Upper lobe of left lung (tissue), 6 donors: ENCODE measurements around the gene SSBP3. TPM values are rescaled to one million over a fixed set of nuclear protein-coding genes. Genes with fewer than 3 reads are reported as not detected.

Experiments used
- ATAC-seq, 2 donors: fragments of 200-7000 bp; cut with Tn5 transposase; one replicate each; pipeline ENCODE4 v1.9.1; 2022; ENCODE audit warnings: mild to moderate bottlenecking in 2 of 2, moderate library complexity in 2 of 2; ENCODE audit not compliant: low FRiP score in 2 of 2
- DNase-seq, 2 donors: peaks; one replicate each; pipeline ENCODE4 v3.0.0-alpha.2; 2019 to 2020
- H3K27ac ChIP-seq, 4 donors: fragments of 200-600 bp; sonication (generic); one replicate each; pipeline ENCODE4 v1.5.1; 2016 to 2019
- H3K27me3 ChIP-seq, 4 donors: fragments of 200-600 bp; sonication (generic); one replicate each; pipeline ENCODE4 v1.5.1; 2017 to 2019
- H3K36me3 ChIP-seq, 4 donors: fragments of 200-600 bp; sonication (generic); one replicate each; pipeline ENCODE4 v1.5.1; 2016 to 2019
- H3K4me1 ChIP-seq, 4 donors: fragments of 200-600 bp; sonication (generic); one replicate each; pipeline ENCODE4 v1.5.1; 2018 to 2019
- H3K4me3 ChIP-seq, 4 donors: fragments of 200-600 bp; sonication (generic); one replicate each; pipeline ENCODE4 v1.5.1; 2017 to 2019; ENCODE audit warnings: mild to moderate bottlenecking in 2 of 4, moderate library complexity in 1 of 4
- H3K9me3 ChIP-seq, 4 donors: fragments of 200-600 bp; sonication (generic); one replicate each; pipeline ENCODE4 v1.5.1; 2018 to 2019
- EP300 ChIP-seq, 4 donors: sonication (generic); formaldehyde crosslinking; IDR thresholded peaks; one replicate each; pipeline ENCODE4 v1.5.1; 2017; ENCODE audit warnings: antibody characterized with exemption in 4 of 4, control low read depth in 2 of 4
- POLR2A ChIP-seq, 4 donors: fragments of 450-650 bp; IDR thresholded peaks; one replicate each; pipeline ENCODE4 v1.5.1; 2016 to 2017; ENCODE audit warnings: antibody characterized with exemption in 4 of 4, mild to moderate bottlenecking in 2 of 4
- POLR2AphosphoS5 ChIP-seq, 2 donors: sonication (generic); formaldehyde crosslinking; IDR thresholded peaks; one replicate each; pipeline ENCODE4 v1.5.1; 2017; ENCODE audit warnings: antibody characterized with exemption in 2 of 2
- WGBS, 2 donors: methylation state at CpG; one replicate each; pipeline ENCODE4 v1.1.5; 2017 to 2018; 5-methylcytosine and 5-hydroxymethylcytosine counted together
- total RNA-seq, 6 donors: library from RNA; depleted of rRNA in 4 of 6; stranded (reverse); fragments of >200 nt in 4 of 6; gene quantifications; one replicate each; pipeline versions ENCODE4 v1.1.0 to v1.2.1, GENCODE V29; 2016 to 2021
- TF ChIP-seq, protein P1 (sequence below), 6 experiments: fragments of 450-650 bp in 4 of 6; fragments of 200-600 bp in 2 of 6; sonication (generic) in 2 of 6; IDR thresholded peaks; one replicate each; pipeline ENCODE4 v1.5.1; 2016 to 2019; ENCODE audit warnings: antibody characterized with exemption in 6 of 6
- donor health status: DM: no; HTN: no; CAD: no; lungs with moderate emphysema.
- donor health status: DM: no; HTN: yes; CAD: no; lungs with severe emphysema.

SSBP3 gene
- total RNA-seq, 6 donors from 2014 or later = 17.8 to 35.6 (median 26.4) TPM

DNA sequence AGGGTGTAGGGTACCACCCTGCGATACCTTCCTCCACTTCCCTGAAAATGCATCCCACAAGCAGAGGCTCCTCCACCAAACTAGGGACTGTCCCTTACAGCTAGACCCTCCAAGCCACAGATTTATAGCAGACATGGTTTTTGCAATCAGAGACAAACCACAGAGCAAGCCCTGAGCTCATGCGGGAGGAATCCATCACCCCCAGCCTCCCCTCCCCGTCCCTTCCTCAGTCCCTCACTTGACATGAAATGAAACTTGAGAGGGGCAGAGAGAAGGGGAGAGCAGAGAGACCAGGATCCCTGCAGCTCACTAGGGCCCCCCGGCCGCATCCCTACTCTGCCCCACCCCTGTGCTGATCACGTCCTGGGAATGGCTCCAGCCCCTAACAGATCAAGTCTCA is 111.3 kb downstream of the SSBP3 start:
- Histone ChIP-seq H3K27ac (peak overlapping the region in 1 of 4 donors; percentile 13), H3K27me3 (no peaks in the 10 kb centered on the region), H3K4me1 (peaks cover 37 to 49% (median 42%) of the 10 kb centered on the region in 4 donors), H3K36me3 (no peaks in the 10 kb centered on the region), H3K9me3 (no peaks in the 10 kb centered on the region), H3K4me3 (no peak overlapping the region)
- TF ChIP-seq POLR2AphosphoS5 (IDR thresholded peaks at IDR 0.05) = no peak
- TF ChIP-seq POLR2A (IDR thresholded peaks at IDR 0.05) = no peak
- TF ChIP-seq, protein P1, sequence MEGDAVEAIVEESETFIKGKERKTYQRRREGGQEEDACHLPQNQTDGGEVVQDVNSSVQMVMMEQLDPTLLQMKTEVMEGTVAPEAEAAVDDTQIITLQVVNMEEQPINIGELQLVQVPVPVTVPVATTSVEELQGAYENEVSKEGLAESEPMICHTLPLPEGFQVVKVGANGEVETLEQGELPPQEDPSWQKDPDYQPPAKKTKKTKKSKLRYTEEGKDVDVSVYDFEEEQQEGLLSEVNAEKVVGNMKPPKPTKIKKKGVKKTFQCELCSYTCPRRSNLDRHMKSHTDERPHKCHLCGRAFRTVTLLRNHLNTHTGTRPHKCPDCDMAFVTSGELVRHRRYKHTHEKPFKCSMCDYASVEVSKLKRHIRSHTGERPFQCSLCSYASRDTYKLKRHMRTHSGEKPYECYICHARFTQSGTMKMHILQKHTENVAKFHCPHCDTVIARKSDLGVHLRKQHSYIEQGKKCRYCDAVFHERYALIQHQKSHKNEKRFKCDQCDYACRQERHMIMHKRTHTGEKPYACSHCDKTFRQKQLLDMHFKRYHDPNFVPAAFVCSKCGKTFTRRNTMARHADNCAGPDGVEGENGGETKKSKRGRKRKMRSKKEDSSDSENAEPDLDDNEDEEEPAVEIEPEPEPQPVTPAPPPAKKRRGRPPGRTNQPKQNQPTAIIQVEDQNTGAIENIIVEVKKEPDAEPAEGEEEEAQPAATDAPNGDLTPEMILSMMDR (IDR thresholded peaks at IDR 0.05) = no peak
- no peak for TF ChIP-seq EP300 (IDR thresholded peaks at IDR 0.05)
- DNase-seq (no peak), ATAC-seq (no peak)
- whole genome bisulfite sequencing, 2 donors = 83 to 86% methylated on average over 5 to 6 of the region's 6 CpGs

DNA sequence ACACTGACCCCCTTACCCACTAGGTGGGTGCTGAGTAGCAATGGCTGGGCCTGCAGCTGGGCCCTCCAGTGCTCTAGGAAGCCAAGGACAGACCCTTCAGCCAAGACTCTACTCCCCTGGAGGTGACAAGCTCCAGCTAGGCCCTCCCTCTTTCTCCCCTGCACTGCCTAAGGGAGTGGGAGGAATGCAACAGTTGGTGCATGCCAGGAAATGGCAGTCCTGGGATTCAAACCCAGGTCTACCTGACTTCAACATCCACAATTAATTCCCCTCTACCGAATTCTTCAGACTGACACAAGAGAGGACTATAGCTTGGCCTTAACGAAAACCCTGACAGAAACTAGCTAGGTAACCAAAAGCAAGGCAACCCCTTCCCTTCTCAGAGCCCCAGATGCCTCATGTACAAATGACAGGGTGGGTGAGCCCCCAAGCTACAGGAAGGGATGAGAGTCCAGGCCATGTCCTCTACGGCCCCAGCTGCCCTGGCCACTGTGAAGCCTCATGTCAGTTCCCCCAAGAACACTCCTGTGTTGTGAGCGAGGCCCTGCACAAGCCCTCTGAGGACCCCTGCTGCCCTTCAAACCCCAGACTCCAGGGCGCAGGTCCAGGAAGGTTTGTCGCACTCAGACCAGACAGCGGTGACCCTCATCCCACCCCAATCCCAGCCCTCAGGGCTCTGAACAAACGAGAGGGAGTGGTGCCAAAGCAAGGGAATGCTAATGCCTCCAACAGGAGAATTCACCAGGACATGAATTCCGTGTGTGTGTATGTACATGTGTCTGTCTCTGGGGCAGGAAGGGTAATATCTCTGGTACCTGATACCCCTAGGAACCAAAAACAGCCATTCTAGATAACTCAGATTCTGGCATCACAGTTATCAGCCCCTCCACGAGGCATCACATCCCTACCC is 113.9 kb downstream of the SSBP3 start:
- no peak for ATAC-seq
- 86 to 89% methylated on average over 9 to 10 of the region's 10 CpGs for WGBS, 2 donors
- H3K4me1 ChIP-seq = peaks cover 26 to 48% (median 33%) of the 10 kb centered on the region in 4 donors

DNA sequence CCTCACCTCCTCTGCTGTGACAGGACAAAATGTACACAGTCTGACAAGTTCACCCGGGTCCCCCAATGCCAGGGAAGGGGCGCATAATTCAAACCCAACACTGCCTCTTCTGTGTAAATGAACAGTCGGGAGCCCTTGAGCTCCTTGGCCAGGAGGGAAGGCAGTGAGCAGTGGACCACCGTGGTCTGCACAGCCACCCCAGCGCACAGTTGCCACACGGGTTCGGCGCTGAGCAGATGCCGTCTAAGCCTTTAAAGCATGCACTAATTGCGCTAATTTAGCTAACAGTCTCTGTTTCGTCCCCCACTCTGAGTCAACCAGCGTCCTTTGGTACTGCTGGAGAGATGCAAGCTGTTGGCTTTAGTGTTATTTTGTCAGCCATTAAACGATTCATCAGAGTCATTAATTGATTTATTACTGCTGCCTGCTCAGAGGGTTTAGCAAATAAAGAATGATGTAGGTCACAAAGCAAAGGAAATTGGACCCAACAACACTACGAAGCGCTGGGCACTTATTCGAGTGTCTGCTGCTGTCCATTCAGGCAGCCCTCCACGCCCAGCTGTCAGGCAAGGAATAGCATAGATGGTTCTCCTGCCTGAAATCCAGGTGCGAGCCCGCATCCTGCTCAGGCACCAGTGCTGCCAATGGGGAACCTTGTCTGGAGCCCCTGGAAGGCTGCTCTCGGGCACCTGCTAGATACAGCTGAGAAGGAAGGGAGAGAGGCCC is 114.8 kb downstream of the SSBP3 start:
- Histone ChIP-seq H3K27ac (peak overlapping the region in 3 of 4 donors; percentile 3 to 39 (median 38)), H3K9me3 (no peaks in the 10 kb centered on the region), H3K4me1 (peaks cover 34 to 55% (median 40%) of the 10 kb centered on the region in 4 donors), H3K36me3 (no peaks in the 10 kb centered on the region), H3K27me3 (no peaks in the 10 kb centered on the region), H3K4me3 (no peak overlapping the region)
- ATAC-seq (no peak), DNase-seq (no peak)
- WGBS, 2 donors = 88 to 90% methylated on average over 14 to 20 of the region's 20 CpGs
- TF ChIP-seq POLR2A (IDR thresholded peaks at IDR 0.05) (no peak), POLR2AphosphoS5 (IDR thresholded peaks at IDR 0.05) (no peak), EP300 (IDR thresholded peaks at IDR 0.05) (no peak)
- TF ChIP-seq, protein P1 (IDR thresholded peaks at IDR 0.05) = no peak

More for the DNA sequence above, 113.9 kb downstream of the SSBP3 start:
- H3K36me3 ChIP-seq = no peaks in the 10 kb centered on the region
- no peak for TF ChIP-seq POLR2A (IDR thresholded peaks at IDR 0.05)
- TF ChIP-seq EP300 (IDR thresholded peaks at IDR 0.05) = no peak
- TF ChIP-seq, protein P1 (IDR thresholded peaks at IDR 0.05) = no peak
- no peak for DNase-seq
- H3K27ac ChIP-seq = peak overlapping the region in 1 of 4 donors; percentile 38
- H3K4me3 ChIP-seq = no peak overlapping the region
- no peaks in the 10 kb centered on the region for H3K9me3 ChIP-seq
- no peaks in the 10 kb centered on the region for H3K27me3 ChIP-seq

DNA sequence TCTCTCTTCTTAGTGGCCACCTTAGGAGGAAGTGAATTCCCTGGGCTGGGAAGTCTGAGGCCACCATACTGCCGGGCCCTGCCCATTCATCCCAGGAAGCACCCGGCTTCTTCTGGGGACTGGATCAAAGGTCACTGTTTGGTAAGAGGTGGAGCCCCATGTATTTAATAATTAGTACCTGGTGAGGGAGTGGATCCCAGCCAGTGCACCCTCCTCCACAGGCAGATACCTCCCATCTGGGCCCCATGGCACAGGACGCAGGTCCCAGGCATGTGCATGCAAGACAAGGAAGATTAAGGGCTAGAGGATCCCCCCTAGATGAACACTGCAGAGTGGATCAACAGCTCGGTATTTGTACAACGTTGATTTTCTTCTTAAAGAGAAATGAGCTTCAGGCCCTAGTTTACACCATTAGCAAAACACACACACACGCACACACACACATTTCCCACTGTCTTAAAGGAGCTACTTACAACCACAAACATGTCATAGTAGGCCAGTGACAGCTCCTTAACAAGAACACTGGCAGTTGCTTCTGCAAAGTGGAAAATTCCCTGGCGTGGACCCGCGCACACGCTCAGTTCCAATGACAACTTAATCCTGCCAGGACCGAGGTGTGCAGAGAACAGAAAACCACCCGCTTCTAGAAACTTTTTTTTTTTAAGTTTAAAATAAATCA is 115.5 kb downstream of the SSBP3 start:
- Histone ChIP-seq H3K27ac (peak overlapping the region; percentile 7 to 61 (median 26)), H3K4me1 (peaks cover 40 to 57% (median 45%) of the 10 kb centered on the region in 4 donors)

More for the DNA sequence above, 115.5 kb downstream of the SSBP3 start:
- Histone ChIP-seq H3K9me3 (no peaks in the 10 kb centered on the region), H3K36me3 (no peaks in the 10 kb centered on the region), H3K4me3 (no peak overlapping the region), H3K27me3 (no peaks in the 10 kb centered on the region)
- DNase-seq (no peak), ATAC-seq (no peak)
- 44 to 55% methylated on average over 12 of the region's 12 CpGs for WGBS, 2 donors
- TF ChIP-seq POLR2A (IDR thresholded peaks at IDR 0.05) (no peak), EP300 (IDR thresholded peaks at IDR 0.05) (no peak), POLR2AphosphoS5 (IDR thresholded peaks at IDR 0.05) (no peak)
- TF ChIP-seq, protein P1 (IDR thresholded peaks at IDR 0.05) = no peak
